NCI-H2081 treated with DMSO at 0.1 percent for 48 hours (cell line): Measurements from ENCODE around the gene ERN1.
A peak's percentile ranks its signal among the peaks of the same experiment; 100 is the strongest.

Experiments used
- DNase-seq: peaks from one replicate; lab custom pipeline; 2025; lab: John Stamatoyannopoulos, UW

The ERN1 gene

DNA sequence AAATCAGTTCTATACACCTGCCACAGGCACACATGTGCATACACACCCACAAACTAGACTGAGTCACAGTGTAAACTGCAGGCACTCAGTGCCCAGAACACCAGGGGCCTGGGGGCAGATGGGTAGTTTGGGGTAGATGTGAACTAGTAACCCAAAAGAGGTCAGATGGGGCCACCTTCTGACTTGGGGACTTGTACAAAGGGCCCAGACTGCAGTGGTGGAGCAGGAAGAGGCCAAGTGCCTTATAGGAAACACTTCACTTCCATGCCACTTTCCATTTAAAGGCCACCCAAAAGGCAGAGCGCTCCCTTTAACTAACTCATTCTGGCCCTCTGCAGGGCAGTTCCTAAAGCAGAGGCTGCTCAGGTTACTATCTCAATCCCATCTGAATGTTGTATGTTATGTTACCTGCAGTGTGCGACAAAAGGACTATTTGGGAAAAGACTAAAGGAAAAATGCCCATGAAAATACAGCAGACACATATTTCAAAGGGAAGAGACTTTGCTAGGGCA, 27.8 kb upstream of the ERN1 start:
- no peak for DNase-seq

DNA sequence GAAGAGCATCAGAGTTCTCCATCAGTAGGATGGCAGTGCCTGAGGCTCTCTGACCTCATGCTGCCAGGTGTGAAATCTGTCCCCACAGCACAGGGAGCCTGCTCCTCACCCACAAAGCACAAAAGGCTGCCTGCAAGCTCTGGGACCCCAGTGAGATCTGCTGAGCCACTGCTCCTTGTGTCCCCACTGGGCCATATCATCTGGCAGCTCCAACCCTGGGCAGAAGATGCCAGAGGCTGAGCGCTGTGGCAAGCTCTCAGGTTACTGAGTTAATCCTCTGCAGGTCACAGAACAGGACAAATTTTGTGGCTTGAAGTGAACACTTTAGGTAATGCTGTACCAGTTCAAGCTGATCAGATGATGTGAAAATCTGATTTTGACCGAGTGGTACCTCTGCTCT, 26.7 kb upstream of the ERN1 start:
- no peak for DNase-seq

DNA sequence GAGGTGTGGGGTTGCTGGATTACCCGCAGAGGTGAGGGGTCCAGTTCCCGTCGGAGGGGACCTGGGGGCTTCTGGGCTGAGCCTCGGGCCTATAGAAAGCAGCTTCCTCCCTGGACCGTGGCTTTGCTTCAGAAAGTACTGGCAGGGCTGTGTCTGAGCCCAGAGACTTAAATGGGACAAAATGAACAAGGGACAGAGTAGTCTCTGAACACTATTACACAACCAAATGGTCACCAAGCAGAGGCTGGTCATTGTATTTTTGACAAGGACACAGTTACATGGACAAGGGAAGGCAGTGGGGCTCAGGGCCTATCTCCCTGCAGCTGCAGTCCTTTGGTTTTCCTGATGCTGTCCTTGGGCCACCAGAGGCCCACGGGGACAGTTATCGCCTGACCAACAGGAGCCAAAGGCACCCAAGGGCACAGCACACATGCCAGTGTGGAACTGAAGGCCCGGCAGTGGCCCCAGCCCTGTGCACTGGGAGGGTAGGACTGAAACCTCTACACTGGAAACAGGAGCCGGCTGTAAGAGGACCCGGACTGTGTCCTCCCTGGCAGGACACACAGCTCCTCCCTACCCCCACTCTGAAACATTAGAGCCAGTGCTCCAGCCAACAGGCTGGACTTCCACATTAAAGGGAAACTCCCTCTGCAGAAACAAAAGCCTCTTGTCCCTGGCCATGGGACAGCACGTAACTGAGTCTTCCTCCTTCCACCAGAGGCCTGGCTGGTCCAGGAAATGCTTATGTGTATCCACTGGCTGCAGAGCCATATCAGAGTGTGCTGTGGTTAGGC, 26.0 kb upstream of the ERN1 start:
- no peak for DNase-seq

DNA sequence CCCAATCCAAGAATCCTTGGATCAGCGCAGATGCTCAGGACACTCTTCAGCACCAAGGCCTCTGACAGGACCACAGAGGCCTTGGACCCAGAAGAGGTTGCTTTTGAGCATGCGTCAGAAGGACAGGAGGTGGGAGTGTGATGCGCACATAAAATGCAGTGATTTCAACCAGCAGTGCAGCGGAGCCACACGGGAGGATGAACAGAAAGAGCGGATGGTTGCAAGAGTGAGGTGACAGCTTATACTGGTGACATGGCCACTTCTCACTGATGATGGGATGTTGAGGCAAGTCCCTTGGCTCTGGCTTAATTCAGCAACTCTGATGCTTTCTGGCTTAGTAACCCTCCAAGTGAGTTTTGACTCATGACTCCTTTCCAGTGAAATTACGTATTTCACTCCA, 25.2 kb upstream of the ERN1 start:
- no peak for DNase-seq

DNA sequence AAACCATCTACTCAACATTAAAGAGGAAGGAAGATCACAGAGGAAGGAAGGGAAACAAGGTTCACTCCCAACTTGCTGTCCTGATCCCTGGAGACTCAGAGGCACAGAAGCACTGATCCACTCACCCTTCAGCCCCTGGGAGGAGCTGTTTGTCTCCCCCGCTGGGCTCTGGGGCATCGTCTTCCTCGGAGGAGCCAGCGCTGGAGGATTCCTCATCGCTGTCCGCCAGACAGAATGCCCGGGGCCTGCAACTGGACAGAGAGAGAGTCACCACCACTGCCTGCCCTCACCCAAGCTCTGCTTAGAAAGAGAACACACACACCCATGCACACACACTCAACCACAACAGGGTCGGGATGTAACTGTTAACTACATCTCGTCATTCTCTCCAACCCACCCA, 24.8 kb upstream of the ERN1 start:
- DNase-seq = no peak

DNA sequence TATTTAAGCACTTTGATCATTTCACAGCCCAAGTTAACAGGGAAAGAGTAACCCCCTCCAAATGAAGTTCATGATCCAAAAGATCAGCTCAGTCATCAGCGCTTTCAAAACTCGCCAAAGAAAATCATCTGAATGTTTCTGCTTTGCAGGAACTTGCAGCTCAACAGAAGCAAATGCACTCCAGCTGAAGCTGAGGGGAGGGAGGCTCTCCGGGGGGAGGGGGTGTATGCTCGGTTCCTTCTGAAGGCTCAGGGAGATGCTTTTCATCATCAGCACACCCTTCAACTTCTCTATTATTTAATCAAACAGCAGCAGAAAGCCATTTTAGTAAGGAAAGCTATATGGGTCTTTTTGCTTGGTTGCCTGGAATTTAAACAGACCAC, 24.4 kb upstream of the ERN1 start:
- no peak for DNase-seq

DNA sequence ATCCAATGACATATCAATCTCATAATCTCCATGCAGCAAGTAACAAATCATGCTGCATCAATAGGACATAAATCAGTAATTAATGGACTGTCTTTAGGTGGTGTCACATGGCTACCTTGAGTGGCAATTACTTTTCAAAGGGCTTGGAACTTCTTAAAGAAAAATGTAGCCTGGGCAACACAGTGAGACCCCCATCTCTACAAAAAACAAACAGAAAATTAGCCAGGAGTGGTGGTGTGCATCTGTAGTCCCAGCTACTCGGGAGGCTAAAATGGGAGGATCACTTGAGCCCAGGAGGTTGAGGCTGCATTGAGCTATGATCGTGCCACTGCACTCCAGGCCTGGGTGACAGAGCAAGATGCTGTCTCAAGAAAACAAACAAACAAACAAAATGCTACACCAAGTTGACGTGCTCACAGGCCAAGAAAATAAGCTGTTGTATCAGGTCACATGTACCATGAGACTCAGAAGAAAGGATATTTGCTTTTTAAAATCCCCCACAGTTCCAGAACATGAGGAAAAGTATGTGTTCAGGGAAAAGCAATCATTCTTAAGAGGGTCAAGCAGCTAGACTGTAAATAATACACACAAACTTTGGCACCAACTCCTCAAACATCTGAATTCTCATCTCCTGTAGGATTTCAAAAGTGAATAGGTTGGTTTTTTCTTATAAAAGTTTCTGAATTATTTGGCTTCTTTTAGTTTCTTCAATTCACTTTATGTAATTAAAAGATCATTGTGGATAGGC, 23.8 kb upstream of the ERN1 start:
- no peak for DNase-seq

DNA sequence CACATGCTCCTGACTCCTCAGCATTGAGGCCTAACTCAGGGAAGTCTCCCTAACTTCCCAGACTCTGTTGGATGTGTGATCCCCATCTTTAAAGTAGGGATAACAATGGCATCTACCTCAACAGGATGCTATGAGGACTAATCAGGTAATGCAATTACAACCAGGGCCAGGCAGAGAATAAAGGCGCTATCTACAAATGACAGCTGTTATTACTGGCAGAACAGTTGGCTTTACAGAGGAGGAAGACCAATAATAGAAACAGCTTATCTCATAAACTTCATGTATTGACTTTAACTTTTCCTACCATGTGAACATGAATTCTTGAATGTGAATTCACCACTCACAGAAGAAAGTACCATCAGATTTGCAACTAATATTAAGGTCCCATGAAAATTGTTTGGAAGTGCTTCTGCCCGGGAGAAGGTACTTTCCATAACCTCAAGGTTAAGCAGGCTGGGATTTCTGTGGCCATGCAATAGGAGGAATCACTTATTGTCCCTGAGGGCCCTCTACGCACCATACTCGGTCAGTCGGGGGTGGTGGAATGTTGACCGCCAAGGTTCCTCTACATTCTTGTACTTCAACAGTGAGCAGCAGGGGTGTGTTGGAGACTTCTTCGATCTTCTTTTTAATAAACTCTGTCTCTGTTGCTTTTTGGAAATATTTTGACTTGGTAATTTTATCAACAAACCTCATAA, 22.6 kb upstream of the ERN1 start:
- DNase-seq = no peak

DNA sequence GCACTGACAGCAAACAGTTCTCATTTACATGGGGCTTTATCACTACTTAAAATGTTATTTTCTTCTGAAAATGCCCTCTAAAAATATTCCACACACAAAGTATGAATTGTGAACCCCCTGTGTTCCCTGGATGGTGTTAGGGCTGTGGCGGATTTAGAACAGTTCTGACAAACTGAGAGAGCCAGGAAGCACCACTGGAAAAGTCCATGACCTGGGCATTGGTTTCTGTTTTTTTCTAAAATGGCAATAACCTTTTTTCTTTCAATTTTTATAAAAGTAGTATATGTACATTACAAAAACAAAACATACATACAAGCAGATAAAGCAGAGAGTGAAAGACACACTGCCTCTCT, 21.0 kb upstream of the ERN1 start:
- DNase-seq = no peak

DNA sequence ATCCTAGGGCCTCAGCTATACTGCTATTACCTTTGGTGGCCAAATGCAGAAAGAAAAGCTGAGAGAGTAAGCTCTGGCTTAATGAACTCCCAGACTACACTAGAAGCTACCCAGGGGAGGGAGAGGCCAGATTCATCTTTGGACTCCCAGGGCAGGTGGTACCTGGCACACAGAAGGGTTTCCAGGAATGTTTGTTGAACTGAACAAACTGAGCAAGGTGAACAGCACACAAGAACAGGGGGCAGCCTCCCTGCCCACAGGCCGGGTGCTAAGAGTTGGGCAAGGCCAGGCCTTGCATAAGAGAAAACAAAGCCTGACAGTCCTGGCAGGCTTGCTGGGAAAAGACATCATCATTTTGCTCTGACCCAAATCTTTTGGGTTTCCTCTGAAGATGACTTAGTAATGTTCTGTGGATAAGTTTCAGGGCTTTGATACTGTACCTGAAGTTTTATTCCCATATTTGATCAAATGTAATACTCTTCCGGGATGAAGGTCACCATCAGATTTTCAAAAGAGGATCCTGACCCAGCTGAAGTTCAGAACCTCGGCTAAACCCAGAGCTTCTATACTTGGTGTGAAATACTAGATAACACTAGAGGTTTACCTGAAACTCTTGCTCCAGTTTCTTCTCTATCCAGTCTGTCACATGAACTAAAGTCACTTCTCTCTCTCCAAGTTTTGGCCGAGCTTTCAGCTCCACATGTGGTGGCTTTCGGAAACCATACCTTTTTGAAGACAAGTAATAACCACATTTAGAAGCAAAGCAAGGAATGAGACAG, 20.5 kb upstream of the ERN1 start:
- DNase-seq = no peak

DNA sequence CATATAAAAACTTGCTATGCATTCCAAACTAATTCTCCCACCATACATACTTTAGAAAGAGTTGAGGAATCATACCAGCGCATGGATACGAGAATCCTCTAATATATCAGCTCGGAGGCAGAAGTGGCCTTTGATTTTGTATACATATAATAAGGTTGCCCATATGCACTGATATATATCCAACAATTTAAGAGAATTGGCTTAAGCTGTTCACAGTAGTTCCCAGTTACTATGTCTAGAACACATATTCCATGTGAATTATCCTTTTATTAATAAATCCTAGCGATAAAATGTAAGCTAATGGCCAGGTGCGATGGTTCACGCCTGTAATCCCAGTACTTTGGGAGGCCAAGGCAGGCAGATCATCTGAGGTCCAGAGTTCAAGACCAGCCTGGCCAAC, 19.3 kb upstream of the ERN1 start:
- DNase-seq = no peak

DNA sequence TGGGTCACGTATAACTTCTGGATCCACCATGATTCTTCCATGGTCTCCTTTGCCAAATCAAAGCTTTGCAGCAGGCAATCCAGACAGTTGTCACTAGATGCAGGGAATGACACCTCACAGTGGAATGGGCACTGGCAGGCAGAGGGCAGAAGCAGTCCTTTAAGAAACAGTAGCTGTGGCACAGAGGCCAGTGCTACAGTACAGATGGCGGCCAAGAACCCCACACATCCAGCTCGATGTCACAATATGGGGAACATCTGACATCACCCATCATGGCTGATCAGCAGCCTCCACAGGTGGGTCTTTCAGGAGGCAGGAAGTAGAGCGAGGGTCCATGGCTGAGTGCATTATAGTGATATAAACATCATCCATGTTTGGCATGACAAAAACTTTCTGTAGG, 18.8 kb upstream of the ERN1 start:
- DNase-seq = no peak

DNA sequence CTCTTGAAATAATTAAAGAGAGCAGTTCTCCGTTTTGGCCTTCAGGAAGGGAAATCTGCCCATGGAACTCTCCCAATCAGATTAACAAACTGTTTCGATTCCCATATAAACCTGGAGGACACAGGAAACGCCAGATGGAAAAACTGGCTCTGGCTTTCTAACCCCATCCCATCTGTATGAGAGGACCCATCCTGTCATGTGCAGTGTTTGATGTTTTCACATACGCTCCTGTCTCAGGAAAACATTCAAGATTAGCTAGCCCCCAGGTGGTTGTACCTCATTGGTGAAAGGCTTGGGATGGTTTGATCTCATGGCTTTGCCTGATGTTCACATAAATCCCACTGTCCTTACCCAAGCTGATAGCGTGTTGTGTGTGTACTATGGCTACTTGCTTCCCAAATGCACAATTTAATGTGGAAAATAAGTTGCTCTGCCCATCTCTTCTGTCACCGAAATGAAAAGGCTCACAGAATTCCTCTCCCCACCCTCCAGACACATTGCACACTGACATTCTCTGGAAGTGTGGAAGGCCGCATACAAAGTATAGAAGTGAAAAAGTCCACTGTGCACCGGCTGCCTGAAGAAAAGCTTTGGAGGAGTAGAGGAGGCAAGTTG, 18.2 kb upstream of the ERN1 start:
- DNase-seq = no peak

DNA sequence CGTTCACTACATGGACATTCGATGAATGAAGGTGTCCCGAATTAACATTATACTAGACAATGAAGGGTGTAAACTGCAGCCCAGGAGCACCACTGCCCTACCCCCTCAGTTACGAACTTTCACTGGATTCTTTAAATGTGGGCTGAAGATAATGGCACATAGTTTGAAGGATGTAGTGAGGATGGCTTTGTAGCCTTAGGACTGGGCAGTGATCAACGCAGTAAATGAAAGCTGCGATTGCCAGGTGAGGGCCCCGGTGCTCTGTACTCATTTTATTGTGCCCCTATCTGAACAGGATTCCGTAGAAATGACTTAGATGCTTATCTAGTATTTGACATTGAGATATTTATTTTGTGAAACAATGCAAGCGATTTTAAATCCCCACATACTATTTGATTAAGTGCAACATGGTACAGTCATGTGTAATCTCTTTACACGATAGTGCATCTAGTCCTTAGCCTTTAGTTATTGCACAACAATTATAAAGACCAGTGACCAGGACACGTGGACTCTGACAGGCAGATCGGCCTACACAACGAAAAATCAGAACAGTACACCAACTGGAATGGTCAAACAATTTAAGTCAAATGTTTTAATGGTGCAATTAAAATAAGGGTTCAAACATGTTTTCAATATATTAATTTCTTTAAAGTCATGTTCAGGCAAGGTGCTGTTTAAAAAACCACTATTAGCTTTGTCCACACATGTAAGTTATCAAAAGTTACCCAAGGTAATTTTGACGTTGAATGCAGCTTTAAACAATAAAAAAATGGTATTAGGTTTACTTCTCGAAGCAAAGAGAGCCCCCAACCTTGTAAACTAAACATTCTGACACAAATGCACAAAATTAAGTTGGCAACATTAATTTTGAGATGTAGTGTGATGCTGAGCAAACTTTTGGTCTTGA, 17.4 kb upstream of the ERN1 start:
- no peak for DNase-seq

DNA sequence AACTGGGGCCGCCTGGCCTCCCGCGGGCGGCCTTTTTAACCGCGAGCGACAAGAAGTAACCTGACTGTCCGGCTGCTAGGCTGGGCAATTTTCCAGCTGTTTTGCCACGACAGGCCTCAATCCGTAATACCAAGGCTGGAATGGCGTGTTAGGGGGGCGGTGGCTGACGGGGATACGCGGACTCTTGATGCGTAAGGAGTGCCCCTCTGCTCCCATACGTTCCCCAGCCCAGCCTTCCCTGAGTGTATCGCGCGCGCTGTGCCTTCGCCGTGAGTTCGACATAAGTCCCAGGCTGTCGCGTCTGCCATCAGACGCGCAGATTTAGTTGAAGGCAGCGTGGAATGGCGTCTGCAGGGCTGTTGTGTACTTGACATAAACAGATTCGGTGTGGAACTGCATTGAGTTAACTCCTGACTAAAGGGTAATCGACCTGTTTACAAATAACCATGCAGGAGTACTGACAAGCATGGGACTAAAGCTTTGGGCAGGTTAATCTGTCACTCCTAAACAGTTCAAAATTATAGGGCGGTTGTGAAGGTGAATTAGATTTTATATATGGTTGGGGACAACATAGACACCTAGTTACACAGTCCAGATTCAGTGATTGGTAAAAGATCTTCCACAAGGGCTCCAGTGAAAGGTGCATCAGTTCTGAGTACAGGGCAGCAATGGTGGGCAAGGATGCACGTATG, 16.6 kb upstream of the ERN1 start:
- no peak for DNase-seq

DNA sequence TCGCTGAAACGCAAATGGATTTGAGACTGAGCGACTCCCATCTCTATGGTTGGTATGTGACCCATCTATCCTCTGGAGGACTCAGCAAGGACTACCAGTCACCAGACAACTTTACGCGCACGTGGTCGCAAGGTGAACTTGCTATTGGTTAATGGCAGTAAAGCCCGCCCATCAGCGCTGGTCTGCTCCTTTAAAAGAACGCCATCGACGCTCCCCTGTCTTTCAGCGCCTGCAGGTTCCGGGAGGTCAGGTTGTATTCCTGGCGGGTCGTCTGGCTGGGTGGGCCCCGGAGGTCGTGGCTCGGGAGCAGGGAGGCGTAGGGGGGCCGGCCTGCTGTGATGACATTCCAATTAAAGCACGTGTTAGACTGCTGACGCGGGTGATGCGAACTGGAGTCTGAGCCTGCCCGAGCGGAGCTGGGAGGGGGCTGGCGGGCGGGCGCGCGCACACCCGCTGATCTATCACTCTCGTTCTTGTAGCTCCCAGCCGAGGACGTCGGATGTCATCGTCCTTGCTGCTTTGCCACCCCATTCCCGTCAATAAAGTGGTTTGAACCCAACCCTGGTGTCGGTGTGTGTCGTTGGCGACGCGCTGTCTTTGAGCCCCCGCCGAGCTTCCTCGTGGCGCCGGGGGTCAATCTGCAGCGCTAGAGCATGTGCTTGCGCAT, 15.9 kb upstream of the ERN1 start:
- DNase-seq = peak; percentile 99

DNA sequence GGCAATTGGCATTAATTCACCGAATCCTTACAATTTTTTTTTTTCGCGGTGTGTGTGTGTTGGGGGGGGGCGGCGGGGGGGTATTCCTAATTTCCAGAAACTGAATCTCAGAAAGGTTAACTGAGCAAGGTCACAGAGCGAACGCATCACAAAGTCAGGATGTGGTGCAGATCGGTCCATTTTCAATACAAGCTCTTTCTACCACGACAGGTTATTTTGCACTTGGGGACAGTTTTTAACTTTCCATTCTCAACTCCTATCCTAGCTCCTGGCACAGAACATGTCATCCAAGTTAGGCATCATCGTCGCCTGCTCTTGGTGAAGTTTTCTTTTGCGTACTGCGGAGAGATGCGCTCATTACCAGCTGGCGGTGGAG, 15.4 kb upstream of the ERN1 start:
- DNase-seq = no peak

DNA sequence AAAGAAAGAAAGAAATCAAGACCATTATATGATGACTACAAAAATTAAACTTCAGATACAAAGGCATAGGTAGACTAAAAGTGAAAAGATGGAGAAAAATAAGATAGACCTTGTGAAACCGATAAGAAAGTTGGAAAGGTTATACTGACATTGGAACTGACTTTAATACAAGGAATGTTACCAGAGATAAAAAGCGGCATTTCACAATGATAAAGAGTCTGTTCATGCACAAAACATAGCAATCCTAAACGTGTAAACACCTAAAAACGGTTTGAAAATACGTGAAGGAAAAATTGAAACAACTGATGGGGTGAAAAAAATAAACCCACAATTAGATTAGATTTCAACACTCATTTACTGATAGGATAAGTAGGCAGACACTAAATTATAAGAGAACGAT, 9.6 kb upstream of the ERN1 start:
- no peak for DNase-seq

DNA sequence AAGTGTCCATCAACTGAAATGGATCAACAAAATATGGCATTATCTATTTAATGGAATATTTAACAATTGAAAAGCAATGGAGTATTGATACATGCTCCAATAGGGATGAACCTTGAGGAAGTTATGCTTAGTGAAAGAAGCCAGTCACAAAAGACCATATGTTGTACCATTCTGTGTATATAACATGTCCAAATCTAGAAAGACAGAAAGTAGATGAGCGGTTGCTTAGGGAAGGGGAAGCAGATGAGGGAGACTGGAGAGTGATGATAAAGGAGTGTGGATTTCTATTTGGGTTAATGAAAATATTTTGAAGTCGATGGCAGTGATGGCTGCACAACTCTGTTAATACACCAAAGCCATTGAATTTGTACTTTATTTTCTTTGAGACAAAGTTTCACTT, 8.5 kb upstream of the ERN1 start:
- DNase-seq = no peak

DNA sequence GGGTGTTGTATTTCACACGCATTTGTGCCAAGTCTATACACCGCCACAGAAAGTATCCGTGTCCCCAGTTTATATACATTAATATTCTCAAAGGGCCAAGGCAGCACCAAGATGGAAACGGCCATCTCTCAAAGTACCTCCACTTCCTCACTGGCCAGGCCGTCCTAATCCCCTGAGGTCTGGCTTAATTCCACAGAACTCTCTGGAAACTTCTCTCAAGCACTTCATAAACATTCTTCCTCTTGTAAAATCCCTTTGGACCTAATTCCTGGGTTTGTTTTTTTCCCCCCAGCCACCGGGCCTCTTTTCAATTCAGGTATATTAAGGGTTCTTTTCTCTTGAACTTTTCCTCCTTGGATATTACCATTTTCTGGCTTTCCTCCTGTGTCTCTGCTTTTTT, 5.1 kb upstream of the ERN1 start:
- DNase-seq = no peak
